B cell (primary cell): ENCODE results near the gene RRAS2. TPM values are rescaled to one million over a fixed set of nuclear protein-coding genes. Genes with fewer than 3 reads are reported as not detected.
"Not testable (repeated sequence)": the region's sequence is repeated elsewhere in the genome, so short reads cannot be mapped to it uniquely, and the experiment has no call there.

Experiments used
- ATAC-seq: fragments of 200-7000 bp; cut with Tn5 transposase; one replicate; pipeline ENCODE4 v1.10.0; 2021; ENCODE audit warnings: low read depth, mild to moderate bottlenecking, moderate number of reproducible peaks, moderate library complexity
- CTCF ChIA-PET: fragments of 350-600 bp; sonication (Branson Sonifier 250); formaldehyde crosslinking; loops from one replicate; lab custom pipeline; 2021; ENCODE audit warnings: antibody characterized with exemption, inconsistent platforms; lab: Charles Lee
- POLR2A ChIA-PET: fragments of 350-600 bp; sonication (Branson Sonifier 250); formaldehyde crosslinking; loops from one replicate; lab custom pipeline; 2021; ENCODE audit warnings: antibody characterized with exemption; lab: Charles Lee
- DNase-seq: peaks from one replicate; pipeline ENCODE4 v3.0.0; 2013
- H2AFZ ChIP-seq: 2 replicates; pipeline ENCODE4 v1.6.1; 2012; ENCODE audit warnings: mild to moderate bottlenecking, low read depth, low read length; ENCODE audit not compliant: insufficient read depth, poor library complexity, severe bottlenecking
- H3K27ac ChIP-seq, 2 donors: 1 replicate in 1 of 2; 2 replicates in 1 of 2; pipeline ENCODE4 v1.5.1; 2012 to 2013; ENCODE audit warnings: low read length in 2 of 2, mild to moderate bottlenecking in 2 of 2, moderate library complexity in 1 of 2
- H3K27me3 ChIP-seq, 4 experiments: fragments of 200-600 bp in 1 of 4; sonication (generic) in 1 of 4; replicated peaks in 1 of 4; 1 replicate in 2 of 4; 2 replicates in 2 of 4; pipeline versions ENCODE4 v1.6.1 to v1.7.0; 2013 to 2016; ENCODE audit warnings: low read length in 3 of 4, mild to moderate bottlenecking in 2 of 4, mixed read lengths in 1 of 4, moderate library complexity in 1 of 4; ENCODE audit not compliant: insufficient read depth in 4 of 4, control insufficient read depth in 3 of 4; ENCODE audit errors: control extremely low read depth in 1 of 4
- H3K36me3 ChIP-seq, 2 experiments: replicated peaks in 1 of 2; 1 replicate in 1 of 2; 2 replicates in 1 of 2; pipeline versions ENCODE4 v1.6.1 to v1.7.1; 2013; ENCODE audit warnings: low read length in 1 of 2; ENCODE audit not compliant: insufficient read depth in 2 of 2, control insufficient read depth in 1 of 2; ENCODE audit errors: control extremely low read depth in 1 of 2, extremely low read depth in 1 of 2
- H3K4me1 ChIP-seq, 2 donors: fragments of 200-600 bp in 1 of 2; sonication (generic) in 1 of 2; 1 replicate in 1 of 2; 2 replicates in 1 of 2; pipeline versions ENCODE4 v1.5.1 to v1.6.1; 2013 to 2017; ENCODE audit warnings: low read length in 2 of 2; ENCODE audit not compliant: control insufficient read depth in 2 of 2, insufficient read depth in 2 of 2
- H3K4me2 ChIP-seq: replicated peaks from 2 replicates; pipeline ENCODE3; 2012; ENCODE audit warnings: mild to moderate bottlenecking, low read depth, low read length; ENCODE audit not compliant: poor library complexity, severe bottlenecking
- H3K4me3 ChIP-seq, 5 experiments: fragments of 200-600 bp in 1 of 5; sonication (generic) in 1 of 5; 1 replicate in 3 of 5; 2 replicates in 2 of 5; pipeline versions ENCODE4 v1.5.1 to v1.7.0; 2011 to 2016; ENCODE audit warnings: low read length in 4 of 5, mild to moderate bottlenecking in 4 of 5, low read depth in 2 of 5, control low read depth in 1 of 5, moderate library complexity in 1 of 5; ENCODE audit not compliant: insufficient read depth in 1 of 5; ENCODE audit errors: control extremely low read depth in 1 of 5, extremely low read depth in 1 of 5
- H3K79me2 ChIP-seq: fragments of 200-600 bp; sonication (generic); one replicate; pipeline ENCODE4 v1.6.0; 2016; ENCODE audit warnings: low read length; ENCODE audit not compliant: control insufficient read depth, insufficient read depth
- H3K9ac ChIP-seq: fragments of 200-600 bp; sonication (generic); 2 replicates; pipeline ENCODE4 v1.6.1; 2017; ENCODE audit warnings: mild to moderate bottlenecking, low read length, moderate library complexity
- H3K9me3 ChIP-seq, 3 donors: one replicate each; pipeline versions ENCODE4 v1.6.1 to v1.7.1; 2013; ENCODE audit warnings: low read length in 2 of 3; ENCODE audit not compliant: control insufficient read depth in 2 of 3, insufficient read depth in 1 of 3; ENCODE audit errors: control extremely low read depth in 1 of 3
- H4K20me1 ChIP-seq: 2 replicates; pipeline ENCODE4 v1.6.0; 2012; ENCODE audit warnings: mild to moderate bottlenecking, low read length; ENCODE audit not compliant: insufficient read depth, control insufficient read depth, poor library complexity, severe bottlenecking
- H3K27ac Mint-ChIP-seq: one replicate; pipeline ENCODE4 v1.8.0; 2021; ENCODE audit warnings: mixed read lengths
- H3K27me3 Mint-ChIP-seq: one replicate; pipeline ENCODE4 v1.8.0; 2021; ENCODE audit warnings: mixed read lengths
- H3K4me1 Mint-ChIP-seq: one replicate; pipeline ENCODE4 v1.8.0; 2021; ENCODE audit warnings: mixed read lengths
- H3K4me3 Mint-ChIP-seq: one replicate; pipeline ENCODE4 v1.8.0; 2021; ENCODE audit warnings: mixed read lengths
- H3K9me3 Mint-ChIP-seq: one replicate; pipeline ENCODE4 v1.8.0; 2022; ENCODE audit warnings: mixed read lengths; ENCODE audit not compliant: insufficient read depth
- CTCF ChIP-seq: fragments of 200-600 bp; IDR thresholded peaks from one replicate; pipeline ENCODE4 v1.8.0; 2022; ENCODE audit warnings: antibody characterized with exemption, mild to moderate bottlenecking
- EZH2 ChIP-seq: IDR thresholded peaks from 2 replicates; pipeline ENCODE4 v1.6.1; 2012; ENCODE audit warnings: borderline replicate concordance, low read depth, mild to moderate bottlenecking, moderate library complexity, low read length; ENCODE audit not compliant: insufficient read depth, poor library complexity, severe bottlenecking
- WGBS: methylation state at CpG from one replicate; pipeline ENCODE4 v1.1.5; 2013; ENCODE audit warnings: missing lambda C conversion rate; ENCODE audit not compliant: insufficient coverage; 5-methylcytosine and 5-hydroxymethylcytosine counted together
- intact Hi-C: fragments of 100-400 bp; cut with micrococcal nuclease; formaldehyde crosslinking; loops from one replicate; pipeline ENCODE4 v1.10.0; 2022
- polyA plus RNA-seq: library from polyadenylated mRNA; depleted of rRNA; stranded (reverse); fragments of >200 nt; gene quantifications from 2 replicates; pipeline ENCODE4 v1.2.3, GENCODE V29; 2012
- total RNA-seq, 2 donors: library from RNA; stranded (reverse); fragments of 120-200 nt in 1 of 2; gene quantifications; 1 replicate in 1 of 2; 2 replicates in 1 of 2; pipeline versions ENCODE4 v1.2.3 to v1.2.4, GENCODE V29; 2013 to 2022

The RRAS2 gene
- total and polyA plus RNA-seq, 2 donors (not counting 1 experiment from before 2014, with no cell fraction given), result 31.8 to 72.4 TPM

GRCh38 chr11:14290422-14290821 lies 68.6 kb downstream of the RRAS2 start:
- ChIA-PET POLR2A (no interaction called here), CTCF (interaction anchor here (2.2 to 7.2 kb wide), 2 partner anchors 10 to 165 kb away, joined by 7 to 45 read pairs; no protein-coding TSS in a partner anchor)
- H3K4me3 Mint-ChIP-seq, result no peak overlapping the region
- intact Hi-C loops, result no loop called here
- H3K27me3 Mint-ChIP-seq, result no peaks in the 10 kb centered on the region
- peaks cover 3 to 60% of the 10 kb centered on the region in 2 experiments for H3K36me3 ChIP-seq
- no peak for TF ChIP-seq EZH2
- TF ChIP-seq CTCF, result peak; percentile 7
- no peak overlapping the region for H3K9ac ChIP-seq
- H3K4me3 ChIP-seq, result no peak overlapping the region
- no peak overlapping the region for H3K27ac Mint-ChIP-seq
- WGBS, result 100% methylated on average over 2 of the region's 3 CpGs
- H3K79me2 ChIP-seq, result peaks cover 18% of the 10 kb centered on the region
- H3K9me3 ChIP-seq, result no peaks in the 10 kb centered on the region
- H4K20me1 ChIP-seq, result peaks cover 33% of the 10 kb centered on the region
- ATAC-seq (no peak), DNase-seq (no peak)
- peaks cover 4% of the 10 kb centered on the region in 2 donors for H3K4me1 ChIP-seq
- peaks cover 22% of the 10 kb centered on the region for H3K4me1 Mint-ChIP-seq
- H2AFZ ChIP-seq, result no peak overlapping the region
- H3K27me3 ChIP-seq, result no peaks in the 10 kb centered on the region
- H3K4me2 ChIP-seq, result no peak overlapping the region
- H3K9me3 Mint-ChIP-seq, result no peaks in the 10 kb centered on the region
- no peak overlapping the region for H3K27ac ChIP-seq

- no peak overlapping the region for H3K9ac ChIP-seq
- Mint-ChIP-seq H3K9me3 (no peaks in the 10 kb centered on the region), H3K27me3 (no peaks in the 10 kb centered on the region), H3K4me3 (no peak overlapping the region), H3K4me1 (peaks cover 18% of the 10 kb centered on the region), H3K27ac (peak overlapping the region; percentile 64)
- H3K27me3 ChIP-seq, result no peaks in the 10 kb centered on the region
- H3K27ac ChIP-seq, result peak overlapping the region in 1 of 2 donors; percentile 3
- peaks cover 4% of the 10 kb centered on the region in 2 donors for H3K4me1 ChIP-seq
- DNase-seq (no peak), ATAC-seq (no peak)
- TF ChIP-seq CTCF (no peak), EZH2 (no peak)
- intact Hi-C loops, result no loop called here
- no peak overlapping the region for H3K4me3 ChIP-seq
- no peak overlapping the region for H2AFZ ChIP-seq
- ChIA-PET CTCF (interaction anchor here (0.7 to 7.2 kb wide), 4 partner anchors 12 to 167 kb away, joined by 3 to 45 read pairs (median 6); no protein-coding TSS in a partner anchor), POLR2A (no interaction called here)
- no peaks in the 10 kb centered on the region for H3K9me3 ChIP-seq
- peaks cover 10% of the 10 kb centered on the region for H3K79me2 ChIP-seq
- peaks cover 3 to 58% of the 10 kb centered on the region in 2 experiments for H3K36me3 ChIP-seq
- H4K20me1 ChIP-seq, result peaks cover 26% of the 10 kb centered on the region
- no peak overlapping the region for H3K4me2 ChIP-seq
- WGBS, result 100% methylated on average over 1 of the region's 2 CpGs
Measured at GRCh38 chr11:14288189-14288935, 70.6 kb downstream of the RRAS2 start.

GRCh38 chr11:14278869-14279268 lies 80.1 kb downstream of the RRAS2 start:
- H3K27me3 Mint-ChIP-seq, DNase-seq, intact Hi-C loops, H3K79me2 ChIP-seq, H3K27me3 ChIP-seq, H3K4me3 ChIP-seq, H3K4me3 Mint-ChIP-seq, H3K4me1 ChIP-seq, POLR2A ChIA-PET, H3K27ac Mint-ChIP-seq, H3K9me3 Mint-ChIP-seq, H3K9me3 ChIP-seq, H2AFZ ChIP-seq, H4K20me1 ChIP-seq, H3K9ac ChIP-seq, H3K27ac ChIP-seq, H3K4me2 ChIP-seq, ATAC-seq: not testable (repeated sequence)
- H3K4me1 Mint-ChIP-seq, result peaks cover 22% of the 10 kb centered on the region
- WGBS, result 100% methylated on average over 1 of the region's 1 CpG
- CTCF ChIA-PET, result interaction anchor here (0.9 to 1.7 kb wide), 2 partner anchors 91 to 177 kb away, joined by 3 read pairs; no protein-coding TSS in a partner anchor
- peaks cover 3 to 42% of the 10 kb centered on the region in 2 experiments for H3K36me3 ChIP-seq
